H9 (cell line): Measurements from ENCODE around the gene ZSCAN1. TPM values are rescaled to one million over a fixed set of nuclear protein-coding genes. Genes with fewer than 3 reads are reported as not detected.

Experiments
- DNase-seq: peaks from one replicate; pipeline ENCODE4 v3.0.0-alpha.2; 2017
- H2AFZ ChIP-seq: one replicate; pipeline ENCODE4 v1.6.1; 2013; ENCODE audit warnings: mild to moderate bottlenecking, low read length, control low read depth, moderate library complexity
- H2AK5ac ChIP-seq: 2 replicates; pipeline ENCODE4 v1.6.1; 2013; ENCODE audit warnings: low read length, control low read depth, mixed read lengths; ENCODE audit not compliant: insufficient read length
- H2BK120ac ChIP-seq: one replicate; pipeline ENCODE4 v1.6.1; 2013; ENCODE audit warnings: low read depth, mild to moderate bottlenecking, low read length, control low read depth, inconsistent platforms; ENCODE audit not compliant: poor library complexity, severe bottlenecking
- H2BK12ac ChIP-seq: 2 replicates; pipeline ENCODE4 v1.6.1; 2013; ENCODE audit warnings: low read length, control low read depth, mixed read lengths, low read depth; ENCODE audit not compliant: insufficient read length
- H2BK15ac ChIP-seq: 2 replicates; pipeline ENCODE4 v1.6.1; 2013; ENCODE audit warnings: low read depth, low read length, control low read depth
- H2BK20ac ChIP-seq: one replicate; pipeline ENCODE4 v1.6.1; 2013; ENCODE audit warnings: low read depth, mild to moderate bottlenecking, low read length, control low read depth, inconsistent platforms; ENCODE audit not compliant: poor library complexity, severe bottlenecking
- H2BK5ac ChIP-seq: 2 replicates; pipeline ENCODE4 v1.6.1; 2013; ENCODE audit warnings: low read length, control low read depth, mixed read lengths; ENCODE audit not compliant: insufficient read length
- H3K14ac ChIP-seq: 2 replicates; pipeline ENCODE4 v1.6.1; 2013; ENCODE audit warnings: low read length, control low read depth; ENCODE audit not compliant: insufficient read depth
- H3K18ac ChIP-seq: 2 replicates; pipeline ENCODE4 v1.6.1; 2013; ENCODE audit warnings: low read depth, mild to moderate bottlenecking, mixed read lengths, low read length, control low read depth; ENCODE audit not compliant: insufficient read length
- H3K23ac ChIP-seq: 2 replicates; pipeline ENCODE4 v1.6.1; 2013; ENCODE audit warnings: low read length, control low read depth, mixed read lengths, low read depth; ENCODE audit not compliant: insufficient read length
- H3K23me2 ChIP-seq: 2 replicates; pipeline ENCODE4 v1.6.1; 2013; ENCODE audit warnings: low read depth, mild to moderate bottlenecking, mixed read lengths, low read length, control low read depth; ENCODE audit not compliant: insufficient read length, poor library complexity, severe bottlenecking
- H3K27ac ChIP-seq: 2 replicates; pipeline ENCODE4 v1.5.1; 2013; ENCODE audit warnings: low read length, control low read depth, mixed read lengths, low read depth; ENCODE audit not compliant: insufficient read length
- H3K27me3 ChIP-seq: 2 replicates; pipeline ENCODE4 v1.6.1; 2013; ENCODE audit warnings: low read length, control low read depth, inconsistent platforms; ENCODE audit not compliant: insufficient read depth
- H3K4ac ChIP-seq: 2 replicates; pipeline ENCODE4 v1.6.1; 2013; ENCODE audit warnings: low read depth, mild to moderate bottlenecking, control low read depth, inconsistent platforms, low read length, moderate library complexity
- H3K4me1 ChIP-seq: 2 replicates; pipeline ENCODE4 v1.6.1; 2013; ENCODE audit warnings: low read length, control low read depth, inconsistent platforms; ENCODE audit not compliant: insufficient read depth
- H3K4me2 ChIP-seq: 2 replicates; pipeline ENCODE4 v1.6.1; 2013; ENCODE audit warnings: low read length, control low read depth, mixed read lengths; ENCODE audit not compliant: insufficient read length, insufficient read depth
- H3K56ac ChIP-seq: 2 replicates; pipeline ENCODE4 v1.6.1; 2013; ENCODE audit warnings: low read depth, mild to moderate bottlenecking, mixed read lengths, low read length, control low read depth; ENCODE audit not compliant: insufficient read length
- H3K79me1 ChIP-seq: 2 replicates; pipeline ENCODE4 v1.6.1; 2013; ENCODE audit warnings: low read depth, mild to moderate bottlenecking, moderate library complexity, low read length, control low read depth, inconsistent platforms; ENCODE audit not compliant: insufficient read depth, poor library complexity, severe bottlenecking
- H3K79me2 ChIP-seq: 2 replicates; pipeline ENCODE4 v1.6.1; 2013; ENCODE audit warnings: low read length, control low read depth, inconsistent platforms; ENCODE audit not compliant: insufficient read depth
- H3K9ac ChIP-seq: 2 replicates; pipeline ENCODE4 v1.6.1; 2013; ENCODE audit warnings: low read length, control low read depth, mixed read lengths; ENCODE audit not compliant: insufficient read length; ENCODE audit errors: extremely low read depth
- H3K9me3 ChIP-seq: one replicate; pipeline ENCODE4 v1.6.1; 2013; ENCODE audit warnings: low read depth, low read length, inconsistent platforms; ENCODE audit not compliant: control insufficient read depth
- H3T11ph ChIP-seq: one replicate; pipeline ENCODE4 v1.6.1; 2013; ENCODE audit warnings: mild to moderate bottlenecking, low read length, control low read depth, inconsistent platforms
- H4K20me1 ChIP-seq: one replicate; pipeline ENCODE4 v1.6.1; 2013; ENCODE audit not compliant: control insufficient read depth, insufficient read length, insufficient read depth
- H4K5ac ChIP-seq: 2 replicates; pipeline ENCODE4 v1.6.1; 2013; ENCODE audit warnings: low read depth, mild to moderate bottlenecking, mixed read lengths, low read length, control low read depth; ENCODE audit not compliant: insufficient read length
- H4K8ac ChIP-seq: replicated peaks from 2 replicates; pipeline ENCODE4 v1.6.1; 2013; ENCODE audit warnings: low read length, control low read depth, mixed read lengths, low read depth; ENCODE audit not compliant: insufficient read length
- H4K91ac ChIP-seq: 2 replicates; pipeline ENCODE4 v1.6.1; 2013; ENCODE audit warnings: low read depth, mild to moderate bottlenecking, moderate library complexity, mixed read lengths, low read length, control low read depth; ENCODE audit not compliant: insufficient read length
- H3K27ac Mint-ChIP-seq, 3 experiments: 2 replicates in 2 of 3; 3 replicates in 1 of 3; pipeline ENCODE4 v1.8.0; 2020 to 2021; ENCODE audit warnings: mixed read lengths in 3 of 3, mild to moderate bottlenecking in 1 of 3, moderate library complexity in 1 of 3
- H3K27me3 Mint-ChIP-seq: 2 replicates; pipeline ENCODE4 v1.8.0; 2021; ENCODE audit warnings: low read depth, mild to moderate bottlenecking, moderate library complexity, mixed read lengths
- H3K36me3 Mint-ChIP-seq, 3 experiments: 2 replicates in 2 of 3; 3 replicates in 1 of 3; pipeline ENCODE4 v1.8.0; 2020 to 2021; ENCODE audit warnings: low read depth in 3 of 3, mixed read lengths in 3 of 3; ENCODE audit not compliant: insufficient read depth in 1 of 3
- H3K4me1 Mint-ChIP-seq, 2 experiments: 2 replicates each; pipeline ENCODE4 v1.8.0; 2020; ENCODE audit warnings: mixed read lengths in 2 of 2
- H3K4me3 Mint-ChIP-seq, 2 experiments: 2 replicates in 1 of 2; 3 replicates in 1 of 2; pipeline ENCODE4 v1.8.0; 2020 to 2021; ENCODE audit warnings: mild to moderate bottlenecking in 2 of 2, mixed read lengths in 2 of 2, moderate library complexity in 1 of 2
- H3K9me3 Mint-ChIP-seq, 2 experiments: 2 replicates in 1 of 2; 3 replicates in 1 of 2; pipeline ENCODE4 v1.8.0; 2020; ENCODE audit warnings: mild to moderate bottlenecking in 2 of 2, mixed read lengths in 2 of 2, moderate library complexity in 1 of 2
- WGBS: extraction: QIAGEN DNeasy Blood & Tissue Kit; methylation state at CpG from one replicate; pipeline ENCODE4 v1.1.7; 2013; ENCODE audit warnings: missing lambda C conversion rate, low lambda C conversion rate, mixed read lengths; ENCODE audit not compliant: insufficient read length; ENCODE audit errors: extremely low coverage; 5-methylcytosine and 5-hydroxymethylcytosine counted together
- total RNA-seq: library from RNA; stranded (reverse); gene quantifications from 2 replicates; pipeline ENCODE4 v1.2.1, GENCODE V29; 2021
- TF ChIP-seq, protein P1 (sequence below): fragments of 200-600 bp; sonication (generic); conservative IDR thresholded peaks from 3 replicates; pipeline ENCODE4 v1.8.0; 2021; ENCODE audit warnings: antibody characterized with exemption, mild to moderate bottlenecking

The ZSCAN1 gene
- total RNA-seq, 1 experiment from 2014 or later: 1.2 TPM

DNA sequence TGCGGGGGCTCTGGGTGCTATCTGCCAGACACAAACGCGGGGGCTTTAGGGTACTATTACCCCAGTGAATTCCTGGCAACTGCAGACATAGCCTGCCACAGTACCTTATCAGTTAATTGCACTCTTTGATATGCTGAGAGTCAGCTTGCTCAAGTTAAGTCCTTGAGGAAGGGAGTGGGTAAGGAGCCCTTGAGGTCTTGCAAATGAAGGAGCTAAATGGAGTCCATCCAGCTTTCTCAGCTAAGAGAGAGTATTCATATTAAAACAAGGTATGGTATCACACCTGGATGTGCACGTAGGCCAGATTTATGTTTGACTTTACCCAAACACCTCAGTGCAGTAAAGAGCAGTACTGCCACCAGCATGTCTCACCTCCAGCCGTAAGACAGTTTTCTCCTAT is 19.7 kb upstream of the ZSCAN1 start:
- H3T11ph ChIP-seq: no peak overlapping the region
- H2BK12ac ChIP-seq: no peak overlapping the region
- H4K5ac ChIP-seq: no peak overlapping the region
- H2AK5ac ChIP-seq: no peak overlapping the region
- no peak overlapping the region for H3K56ac ChIP-seq
- no peak overlapping the region for H2BK20ac ChIP-seq
- H2AFZ ChIP-seq: no peak overlapping the region
- peaks cover 22 to 34% (median 27%) of the 10 kb centered on the region in 3 experiments for H3K36me3 Mint-ChIP-seq
- peaks cover 64 to 67% of the 10 kb centered on the region in 2 experiments for H3K9me3 Mint-ChIP-seq
- H3K79me1 ChIP-seq: no peaks in the 10 kb centered on the region
- H3K23ac ChIP-seq: no peak overlapping the region
- H3K9ac ChIP-seq: no peak overlapping the region
- no peaks in the 10 kb centered on the region for H3K23me2 ChIP-seq
- H2BK120ac ChIP-seq: no peak overlapping the region
- no peak overlapping the region for H3K27ac ChIP-seq
- no peaks in the 10 kb centered on the region for H3K4me1 Mint-ChIP-seq
- no peak overlapping the region for H3K14ac ChIP-seq
- H2BK5ac ChIP-seq: no peak overlapping the region
- TF ChIP-seq, protein P1, sequence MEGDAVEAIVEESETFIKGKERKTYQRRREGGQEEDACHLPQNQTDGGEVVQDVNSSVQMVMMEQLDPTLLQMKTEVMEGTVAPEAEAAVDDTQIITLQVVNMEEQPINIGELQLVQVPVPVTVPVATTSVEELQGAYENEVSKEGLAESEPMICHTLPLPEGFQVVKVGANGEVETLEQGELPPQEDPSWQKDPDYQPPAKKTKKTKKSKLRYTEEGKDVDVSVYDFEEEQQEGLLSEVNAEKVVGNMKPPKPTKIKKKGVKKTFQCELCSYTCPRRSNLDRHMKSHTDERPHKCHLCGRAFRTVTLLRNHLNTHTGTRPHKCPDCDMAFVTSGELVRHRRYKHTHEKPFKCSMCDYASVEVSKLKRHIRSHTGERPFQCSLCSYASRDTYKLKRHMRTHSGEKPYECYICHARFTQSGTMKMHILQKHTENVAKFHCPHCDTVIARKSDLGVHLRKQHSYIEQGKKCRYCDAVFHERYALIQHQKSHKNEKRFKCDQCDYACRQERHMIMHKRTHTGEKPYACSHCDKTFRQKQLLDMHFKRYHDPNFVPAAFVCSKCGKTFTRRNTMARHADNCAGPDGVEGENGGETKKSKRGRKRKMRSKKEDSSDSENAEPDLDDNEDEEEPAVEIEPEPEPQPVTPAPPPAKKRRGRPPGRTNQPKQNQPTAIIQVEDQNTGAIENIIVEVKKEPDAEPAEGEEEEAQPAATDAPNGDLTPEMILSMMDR: no peak
- H3K4me1 ChIP-seq: no peaks in the 10 kb centered on the region
- no peak overlapping the region for H3K4ac ChIP-seq
- no peak overlapping the region for H4K8ac ChIP-seq
- no peaks in the 10 kb centered on the region for H3K9me3 ChIP-seq
- H4K20me1 ChIP-seq: no peaks in the 10 kb centered on the region
- no peak overlapping the region for H3K18ac ChIP-seq
- no peak overlapping the region for H2BK15ac ChIP-seq
- DNase-seq: no peak
- peaks cover 13% of the 10 kb centered on the region for H3K27me3 Mint-ChIP-seq
- H3K27me3 ChIP-seq: no peaks in the 10 kb centered on the region
- no peaks in the 10 kb centered on the region for H3K79me2 ChIP-seq
- no CpG with 5 or more reads among the region's 5 CpGs for WGBS
- H4K91ac ChIP-seq: no peak overlapping the region
- H3K27ac Mint-ChIP-seq: no peak overlapping the region
- H3K4me3 Mint-ChIP-seq: no peak overlapping the region
- H3K4me2 ChIP-seq: no peak overlapping the region
